Lung (tissue), 12 donors: Measurements from ENCODE around the gene TRPM5. TPM values are rescaled to one million over a fixed set of nuclear protein-coding genes. Genes with fewer than 3 reads are reported as not detected.

Experiments used
- ATAC-seq: fragments of 200-7000 bp; cut with Tn5 transposase; one replicate; pipeline ENCODE4 v1.9.1; 2020; ENCODE audit warnings: moderate number of reproducible peaks; ENCODE audit not compliant: insufficient read depth, low FRiP score
- DNase-seq, 3 donors: peaks; one replicate each; pipeline ENCODE4 v3.0.0-alpha.2; 2013 to 2017
- H3K27ac ChIP-seq, 2 donors: one replicate each; pipeline ENCODE4 v1.5.1; 2013; ENCODE audit warnings: mild to moderate bottlenecking in 2 of 2, moderate library complexity in 2 of 2, control low read depth in 1 of 2, inconsistent platforms in 1 of 2, low read depth in 1 of 2, low read length in 1 of 2
- H3K27me3 ChIP-seq, 3 donors: one replicate each; pipeline ENCODE4 v1.5.1; 2013; ENCODE audit warnings: low read length in 2 of 3; ENCODE audit not compliant: control insufficient read depth in 3 of 3, insufficient read depth in 3 of 3
- H3K36me3 ChIP-seq, 4 donors: one replicate each; pipeline ENCODE4 v1.5.1; 2013; ENCODE audit warnings: low read length in 4 of 4, mild to moderate bottlenecking in 1 of 4, moderate library complexity in 1 of 4; ENCODE audit not compliant: control insufficient read depth in 4 of 4, insufficient read depth in 4 of 4
- H3K4me1 ChIP-seq, 5 donors: one replicate each; pipeline ENCODE4 v1.5.1; 2013; ENCODE audit warnings: low read length in 5 of 5, mild to moderate bottlenecking in 2 of 5, moderate library complexity in 1 of 5; ENCODE audit not compliant: control insufficient read depth in 5 of 5, insufficient read depth in 5 of 5
- H3K4me3 ChIP-seq: one replicate; pipeline ENCODE4 v1.5.1; 2013; ENCODE audit warnings: mild to moderate bottlenecking, control low read depth, moderate library complexity
- H3K9ac ChIP-seq, 2 donors: one replicate each; pipeline ENCODE4 v1.5.1; 2013; ENCODE audit warnings: low read length in 2 of 2, control low read depth in 1 of 2; ENCODE audit not compliant: insufficient read depth in 1 of 2
- H3K9me3 ChIP-seq, 4 donors: one replicate each; pipeline ENCODE4 v1.5.1; 2013; ENCODE audit warnings: low read length in 3 of 4, mild to moderate bottlenecking in 1 of 4, moderate library complexity in 1 of 4; ENCODE audit not compliant: control insufficient read depth in 4 of 4, insufficient read depth in 3 of 4
- CTCF ChIP-seq: IDR thresholded peaks from 2 replicates; pipeline ENCODE4 v1.5.1; 2012; ENCODE audit warnings: mild to moderate bottlenecking; ENCODE audit errors: control extremely low read depth, extremely low read depth
- WGBS, 2 donors: extraction: QIAGEN DNeasy Blood & Tissue Kit; methylation state at CpG; one replicate each; pipeline ENCODE4 v1.1.7; 2013; 5-methylcytosine and 5-hydroxymethylcytosine counted together
- polyA plus RNA-seq, 2 donors: library from polyadenylated mRNA; stranded (reverse); fragments of 200-250 nt; gene quantifications; one replicate each; pipeline ENCODE4 v1.2.1, GENCODE V29; 2013
- total RNA-seq, 2 donors: library from RNA; depleted of rRNA in 1 of 2; stranded (reverse); fragments of >200 nt in 1 of 2; gene quantifications; one replicate each; pipeline ENCODE4 v1.2.1, GENCODE V29; 2014 to 2021
- donor health status: control.
- donor health status: control.
- donor health status: Bipolar disorder and iron deficiency.
- donor health status: healthy.
- donor health status: DM: yes; HTN: yes; CAD: no.

The TRPM5 gene
- total and polyA plus RNA-seq, 4 donors = 0.02 to 0.20 (median 0.11) TPM

- ATAC-seq (no peak), DNase-seq (no peak)
- Histone ChIP-seq H3K9me3 (no peaks in the 10 kb centered on the region), H3K4me1 (peaks cover 3 to 33% (median 13%) of the 10 kb centered on the region in 5 donors), H3K9ac (no peak overlapping the region), H3K36me3 (peaks cover 0 to 27% (median 7%) of the 10 kb centered on the region in 4 donors), H3K27ac (no peak overlapping the region), H3K27me3 (no peaks in the 10 kb centered on the region), H3K4me3 (no peak overlapping the region)
- 76 to 83% methylated on average over 11 to 12 of the region's 12 CpGs for WGBS, 2 donors
- no peak for TF ChIP-seq CTCF
Observed at GRCh38 chr11:2404735-2405196, 39.5 kb downstream of the TRPM5 start.

- 91 to 92% methylated on average over 31 of the region's 31 CpGs for WGBS, 2 donors
- H3K27ac ChIP-seq = no peak overlapping the region
- no peak for DNase-seq
- peaks cover 0 to 35% (median 12%) of the 10 kb centered on the region in 4 donors for H3K36me3 ChIP-seq
- H3K4me1 ChIP-seq = peaks cover 3 to 30% (median 11%) of the 10 kb centered on the region in 5 donors
- TF ChIP-seq CTCF = no peak
- no peaks in the 10 kb centered on the region for H3K9me3 ChIP-seq
- no peak for ATAC-seq
- H3K27me3 ChIP-seq = no peaks in the 10 kb centered on the region
- no peak overlapping the region for H3K9ac ChIP-seq
- no peak overlapping the region for H3K4me3 ChIP-seq
Observed at GRCh38 chr11:2402890-2403645, 41.2 kb downstream of the TRPM5 start.

- TF ChIP-seq CTCF = no peak
- no peaks in the 10 kb centered on the region for H3K9me3 ChIP-seq
- no peak overlapping the region for H3K4me3 ChIP-seq
- no peak for ATAC-seq
- no peak for DNase-seq
- WGBS, 2 donors = 91% methylated on average over 13 of the region's 13 CpGs
- peaks cover 3 to 28% (median 11%) of the 10 kb centered on the region in 5 donors for H3K4me1 ChIP-seq
- H3K27me3 ChIP-seq = no peaks in the 10 kb centered on the region
- H3K9ac ChIP-seq = no peak overlapping the region
- peaks cover 0 to 37% (median 16%) of the 10 kb centered on the region in 4 donors for H3K36me3 ChIP-seq
- H3K27ac ChIP-seq = no peak overlapping the region
Observed at GRCh38 chr11:2402106-2402505, 42.2 kb downstream of the TRPM5 start.
